ENCODE data around the gene RNF39. TPM values are rescaled to one million over a fixed set of nuclear protein-coding genes. Genes with fewer than 3 reads are reported as not detected.

Gene RNF39
- total and polyA plus RNA-seq, 2 of the 4 experiments (the other 2 are of a cell fraction), result not detected

GRCh38 chr6:30077218-30077617 lies 1.6 kb upstream of the RNF39 start:
- Histone ChIP-seq H2AK5ac (ENCODE audit: low read depth, low read length) (no peak overlapping the region), H3K27ac (ENCODE audit: insufficient read depth, low read length) (no peak overlapping the region), H4K5ac (ENCODE audit: low read depth, low read length) (no peak overlapping the region), H3K36me3 (ENCODE audit: control insufficient read depth, insufficient read depth, low read length) (no peaks in the 10 kb centered on the region), H3K56ac (ENCODE audit: extremely low read depth, insufficient read depth, low read length) (no peak overlapping the region), H2AK9ac (replicated peaks; ENCODE audit: low read depth, low read length, poor library complexity) (no peak overlapping the region), H3K4me1 (ENCODE audit: control insufficient read depth, insufficient read depth, low read length) (peaks cover 5% of the 10 kb centered on the region; the same call in 1 of the 2 replicates), H3K23ac (ENCODE audit: low read depth, low read length) (no peak overlapping the region), H3K18ac (ENCODE audit: low read depth, low read length) (no peak overlapping the region), H4K8ac (ENCODE audit: low read depth in 2 of 2, low read length in 2 of 2) (no peak overlapping the region), H3K27me3 (ENCODE audit: control insufficient read depth, insufficient read depth, low read length) (peaks cover 67% of the 10 kb centered on the region), H2BK15ac (ENCODE audit: low read depth, low read length) (no peak overlapping the region), H4K20me1 (ENCODE audit: insufficient read depth, low read length) (no peaks in the 10 kb centered on the region), H3K14ac (replicated peaks; ENCODE audit: low read depth, low read length) (no peak overlapping the region), H3K4me3 (ENCODE audit: insufficient read depth, low read depth, low read length) (no peak overlapping the region), H3K79me1 (ENCODE audit: low read depth in 1 of 2, low read length in 2 of 2) (no peaks in the 10 kb centered on the region), H4K91ac (ENCODE audit: insufficient read depth, low read depth, low read length) (no peak overlapping the region), H3K9me3 (ENCODE audit: control insufficient read depth, insufficient read depth, low read length) (no peaks in the 10 kb centered on the region), H2AFZ (replicated peaks; ENCODE audit: low read length, poor library complexity) (no peak overlapping the region), H2BK20ac (ENCODE audit: low read depth, low read length) (no peak overlapping the region), H3K4ac (ENCODE audit: low read depth, low read length) (no peak overlapping the region), H3K4me2 (ENCODE audit: low read depth, low read length) (no peak overlapping the region), H2BK5ac (ENCODE audit: low read depth, low read length, poor library complexity, severe bottlenecking) (no peak overlapping the region), H3K9me1 (ENCODE audit: insufficient read depth, low read length) (0 out of 2 replicates have a peak, but pooled peaks cover 3% of the 10 kb centered on the region), H2BK120ac (ENCODE audit: low read depth, low read length) (no peak overlapping the region), H3K9ac (ENCODE audit: low read depth, low read length) (no peak overlapping the region)
- DNase-seq (no peak), ATAC-seq (ENCODE audit: low read depth) (no peak)
- no peak for TF ChIP-seq POLR2A (IDR thresholded peaks at IDR 0.05; ENCODE audit: low read depth, low read length)
- no peak for TF ChIP-seq CHD1 (IDR thresholded peaks at IDR 0.05; ENCODE audit: low read depth, low read length)
- TF ChIP-seq MAZ (IDR thresholded peaks at IDR 0.05; ENCODE audit: borderline replicate concordance, low read depth, low read length), result no peak
- no peak for TF ChIP-seq BHLHE40 (IDR thresholded peaks at IDR 0.05; ENCODE audit: low read depth, low read length)
- no peak for TF ChIP-seq RAD21 (IDR thresholded peaks at IDR 0.05; ENCODE audit: low read length)
- no peak for TF ChIP-seq CEBPB (IDR thresholded peaks at IDR 0.05; ENCODE audit: low read depth, low read length)
- dilution Hi-C loops (cut with HindIII; ENCODE audit: low sequenced_read_pairs, unreplicated experiment), result no loop called here
- in situ Hi-C loops (cut with MboI; ENCODE audit: low sequenced_read_pairs), result no loop called here
- 80% methylated on average over 1 of the region's 4 CpGs; no CpG with 5 or more reads in 1 of the 2 experiments for WGBS, 2 experiments (ENCODE audit: extremely low coverage in 2 of 2, insufficient read length in 1 of 2)
- intact Hi-C loops (cut with micrococcal nuclease), result no loop called here
- no TSS peak for BruUV-seq (replicated peaks)
- POLR2A ChIA-PET (ENCODE audit: unreplicated experiment), result no interaction called here
- CTCF ChIA-PET, result no interaction called here
